ENCODE results near the gene DESI1. TPM values are rescaled to one million over a fixed set of nuclear protein-coding genes. Genes with fewer than 3 reads are reported as not detected.
"Not testable (repeated sequence)": the region's sequence is repeated elsewhere in the genome, so short reads cannot be mapped to it uniquely, and the experiment has no call there.

DESI1 gene
- polyA plus RNA-seq, 12 donors: 18.9 to 39.1 (median 22.4) TPM; not detected in 1

- no peak for DNase-seq
Observed at GRCh38 chr22:41638124-41638523, 17.3 kb upstream of the DESI1 start.

- not testable (repeated sequence) for DNase-seq
Observed at GRCh38 chr22:41637623-41638022, 16.8 kb upstream of the DESI1 start.

- DNase-seq: no peak
Observed at GRCh38 chr22:41636467-41636866, 15.6 kb upstream of the DESI1 start.

GRCh38 chr22:41634610-41635009 is 13.8 kb upstream of the DESI1 start:
- DNase-seq: not testable (repeated sequence)

GRCh38 chr22:41631615-41632014 is 10.8 kb upstream of the DESI1 start:
- DNase-seq: not testable (repeated sequence)

- DNase-seq: not testable (repeated sequence)
Observed at GRCh38 chr22:41631115-41631514, 10.3 kb upstream of the DESI1 start.

GRCh38 chr22:41625577-41625976 is 4.7 kb upstream of the DESI1 start:
- no peak for DNase-seq

GRCh38 chr22:41621911-41622179 is 1.0 kb upstream of the DESI1 start:
- no peak for DNase-seq

- DNase-seq: peak; percentile 100
Observed at GRCh38 chr22:41621099-41621910, 462 bp upstream of the DESI1 start, which contains the start of gene XRCC6. Gene XRCC6 (plus strand): TSS chr22:41621295. CDS start chr22:41622005, 710 bp downstream.

- peak; percentile 20 for DNase-seq
Observed at GRCh38 chr22:41619979-41620588, 759 bp downstream of the DESI1 start.

GRCh38 chr22:41613456-41613855 is 7.4 kb downstream of the DESI1 start:
- DNase-seq: no peak

- DNase-seq: no peak
Observed at GRCh38 chr22:41612603-41613306, 8.1 kb downstream of the DESI1 start.

- no peak for DNase-seq
Observed at GRCh38 chr22:41608386-41608785, 12.5 kb downstream of the DESI1 start.

GRCh38 chr22:41603873-41604332 is 16.9 kb downstream of the DESI1 start:
- no peak for DNase-seq

- DNase-seq: no peak
Observed at GRCh38 chr22:41600976-41601375, 19.9 kb downstream of the DESI1 start.

- DNase-seq: no peak
Observed at GRCh38 chr22:41598891-41599635, 21.8 kb downstream of the DESI1 start.

GRCh38 chr22:41598081-41598480 is 22.8 kb downstream of the DESI1 start:
- no peak for DNase-seq

GRCh38 chr22:41597635-41597953 is 23.2 kb downstream of the DESI1 start:
- DNase-seq: no peak

- DNase-seq: no peak
Observed at GRCh38 chr22:41596776-41597634, 23.8 kb downstream of the DESI1 start.

GRCh38 chr22:41595703-41596102 is 25.1 kb downstream of the DESI1 start:
- DNase-seq: no peak

- DNase-seq: not testable (repeated sequence)
Observed at GRCh38 chr22:41593336-41593960, 27.4 kb downstream of the DESI1 start.

Measured in muscle of arm (tissue), 12 donors.